IMR-90 (cell line): Measurements from ENCODE around the gene KRTCAP2. TPM values are rescaled to one million over a fixed set of nuclear protein-coding genes. Genes with fewer than 3 reads are reported as not detected.

Experiments
- ATAC-seq: fragments of 200-7000 bp; cut with Tn5 transposase; 2 replicates; pipeline ENCODE4 v1.9.1; 2020; ENCODE audit warnings: low read depth, mild to moderate bottlenecking, moderate library complexity
- BruUV-seq: library from RNA; stranded (reverse); fragments of 400-500 nt; replicated peaks from 2 replicates; lab custom pipeline; 2021; lab: Mats Ljungman, UMichigan
- CTCF ChIA-PET: fragments of 300-600 bp; formaldehyde crosslinking; extraction: SDS; loops from one replicate; lab custom pipeline; 2021; ENCODE audit warnings: antibody characterized with exemption; lab: Yijun Ruan, JAX
- POLR2A ChIA-PET: fragments of 300-600 bp; sonication (Branson Sonifier 250); formaldehyde crosslinking; loops from one replicate; lab custom pipeline; 2022; ENCODE audit warnings: antibody characterized with exemption; ENCODE audit not compliant: unreplicated experiment; lab: Charles Lee
- DNase-seq: peaks from one replicate; pipeline ENCODE4 v3.0.0; 2013
- H2AFZ ChIP-seq: replicated peaks from 2 replicates; pipeline ENCODE3; 2013; ENCODE audit warnings: low read length, mild to moderate bottlenecking; ENCODE audit not compliant: poor library complexity
- H2AK5ac ChIP-seq: 2 replicates; pipeline ENCODE4 v1.6.1; 2013; ENCODE audit warnings: low read depth, low read length, inconsistent platforms
- H2AK9ac ChIP-seq: replicated peaks from 2 replicates; pipeline ENCODE3; 2013; ENCODE audit warnings: mild to moderate bottlenecking, low read depth, low read length, moderate library complexity; ENCODE audit not compliant: poor library complexity
- H2BK120ac ChIP-seq: 2 replicates; pipeline ENCODE4 v1.6.1; 2013; ENCODE audit warnings: low read depth, low read length, inconsistent platforms
- H2BK15ac ChIP-seq: 3 replicates; pipeline ENCODE4 v1.6.1; 2013; ENCODE audit warnings: low read depth, low read length, inconsistent platforms
- H2BK20ac ChIP-seq: 2 replicates; pipeline ENCODE4 v1.6.1; 2013; ENCODE audit warnings: low read depth, mild to moderate bottlenecking, inconsistent platforms, low read length, moderate library complexity
- H2BK5ac ChIP-seq: 2 replicates; pipeline ENCODE4 v1.6.1; 2013; ENCODE audit warnings: mild to moderate bottlenecking, low read depth, low read length, inconsistent platforms; ENCODE audit not compliant: poor library complexity, severe bottlenecking
- H3K14ac ChIP-seq: replicated peaks from 2 replicates; pipeline ENCODE4 v1.6.1; 2013; ENCODE audit warnings: low read depth, low read length, inconsistent platforms
- H3K18ac ChIP-seq: 2 replicates; pipeline ENCODE4 v1.6.1; 2013; ENCODE audit warnings: low read depth, low read length, control low read depth
- H3K23ac ChIP-seq: 2 replicates; pipeline ENCODE4 v1.6.1; 2013; ENCODE audit warnings: low read depth, low read length, inconsistent platforms
- H3K27ac ChIP-seq: 2 replicates; pipeline ENCODE4 v1.5.1; 2013; ENCODE audit warnings: mild to moderate bottlenecking, control low read depth, low read length; ENCODE audit not compliant: insufficient read depth
- H3K27me3 ChIP-seq: 2 replicates; pipeline ENCODE4 v1.6.1; 2013; ENCODE audit warnings: low read length; ENCODE audit not compliant: control insufficient read depth, insufficient read depth
- H3K36me3 ChIP-seq: 2 replicates; pipeline ENCODE4 v1.6.1; 2013; ENCODE audit warnings: low read length, mixed read lengths; ENCODE audit not compliant: control insufficient read depth, insufficient read depth
- H3K4ac ChIP-seq: 2 replicates; pipeline ENCODE4 v1.6.1; 2013; ENCODE audit warnings: low read depth, low read length, inconsistent platforms
- H3K4me1 ChIP-seq: 2 replicates; pipeline ENCODE4 v1.6.1; 2013; ENCODE audit warnings: low read length, mixed read lengths; ENCODE audit not compliant: control insufficient read depth, insufficient read depth
- H3K4me2 ChIP-seq: 2 replicates; pipeline ENCODE4 v1.6.1; 2013; ENCODE audit warnings: low read depth, mild to moderate bottlenecking, control low read depth, low read length, moderate library complexity
- H3K4me3 ChIP-seq: 2 replicates; pipeline ENCODE4 v1.5.1; 2013; ENCODE audit warnings: low read depth, mild to moderate bottlenecking, control low read depth, low read length, moderate library complexity; ENCODE audit not compliant: insufficient read depth
- H3K56ac ChIP-seq: 2 replicates; pipeline ENCODE4 v1.6.1; 2013; ENCODE audit warnings: low read length, inconsistent platforms; ENCODE audit not compliant: insufficient read depth; ENCODE audit errors: extremely low read depth
- H3K79me1 ChIP-seq, 2 experiments: 2 replicates each; pipeline ENCODE4 v1.6.1; 2013; ENCODE audit warnings: low read length in 2 of 2, inconsistent platforms in 1 of 2, low read depth in 1 of 2
- H3K9ac ChIP-seq: 2 replicates; pipeline ENCODE4 v1.6.1; 2013; ENCODE audit warnings: low read depth, low read length, control low read depth
- H3K9me1 ChIP-seq: 2 replicates; pipeline ENCODE4 v1.6.1; 2013; ENCODE audit warnings: low read length, inconsistent platforms; ENCODE audit not compliant: insufficient read depth
- H3K9me3 ChIP-seq: 2 replicates; pipeline ENCODE4 v1.6.1; 2013; ENCODE audit warnings: low read length; ENCODE audit not compliant: control insufficient read depth, insufficient read depth
- H4K20me1 ChIP-seq: 2 replicates; pipeline ENCODE4 v1.6.1; 2013; ENCODE audit warnings: low read length, inconsistent platforms; ENCODE audit not compliant: insufficient read depth
- H4K5ac ChIP-seq: 2 replicates; pipeline ENCODE4 v1.6.1; 2013; ENCODE audit warnings: mild to moderate bottlenecking, low read depth, low read length, control low read depth
- H4K8ac ChIP-seq, 2 experiments: 2 replicates each; pipeline ENCODE4 v1.6.1; 2013; ENCODE audit warnings: low read depth in 2 of 2, low read length in 2 of 2, control low read depth in 1 of 2, inconsistent platforms in 1 of 2
- H4K91ac ChIP-seq: 2 replicates; pipeline ENCODE4 v1.6.1; 2013; ENCODE audit warnings: low read depth, low read length, inconsistent platforms; ENCODE audit not compliant: insufficient read depth
- CEBPB ChIP-seq: IDR thresholded peaks from 2 replicates; pipeline ENCODE4 v1.6.1; 2012; ENCODE audit warnings: low read depth, low read length, improper control_type of control experiment
- CHD1 ChIP-seq: IDR thresholded peaks from 2 replicates; pipeline ENCODE4 v1.6.1; 2012; ENCODE audit warnings: low read depth, low read length, improper control_type of control experiment
- MAFK ChIP-seq: IDR thresholded peaks from 2 replicates; pipeline ENCODE4 v1.6.1; 2012; ENCODE audit warnings: low read depth, low read length, improper control_type of control experiment
- MAZ ChIP-seq: IDR thresholded peaks from 2 replicates; pipeline ENCODE4 v1.6.1; 2012; ENCODE audit warnings: low read depth, mild to moderate bottlenecking, low read length, improper control_type of control experiment, moderate library complexity, borderline replicate concordance
- MXI1 ChIP-seq: IDR thresholded peaks from 2 replicates; pipeline ENCODE4 v1.6.1; 2012; ENCODE audit warnings: low read depth, mild to moderate bottlenecking, low read length, moderate library complexity, borderline replicate concordance
- RCOR1 ChIP-seq: IDR thresholded peaks from 2 replicates; pipeline ENCODE4 v1.6.1; 2012; ENCODE audit warnings: mild to moderate bottlenecking, low read length, improper control_type of control experiment; ENCODE audit not compliant: insufficient replicate concordance
- WGBS, 2 experiments: methylation state at CpG; one replicate each; pipeline versions ENCODE4 v1.1.5 to v1.1.7; 2013; ENCODE audit warnings: missing lambda C conversion rate in 2 of 2; ENCODE audit not compliant: insufficient read length in 1 of 2; ENCODE audit errors: extremely low coverage in 2 of 2; 5-methylcytosine and 5-hydroxymethylcytosine counted together
- dilution Hi-C: fragments of 300-500 bp; cut with HindIII; formaldehyde crosslinking; loops from one replicate; pipeline ENCODE4 v1.14.3; 2018; ENCODE audit warnings: low sequenced_read_pairs; ENCODE audit not compliant: unreplicated experiment
- in situ Hi-C: fragments of 300-500 bp; cut with MboI; formaldehyde crosslinking; loops from 3 replicates; pipeline ENCODE4 v1.14.3; 2019; ENCODE audit warnings: low sequenced_read_pairs, inconsistent platforms, mixed read lengths
- intact Hi-C: fragments of 100-400 bp; cut with micrococcal nuclease; formaldehyde crosslinking; loops from 2 replicates; pipeline ENCODE4 v1.10.0; 2022
- polyA plus RNA-seq, 3 experiments: library from polyadenylated mRNA; depleted of rRNA; stranded (reverse); fragments of >200 nt; gene quantifications; 2 replicates each; pipeline ENCODE4 v1.2.3, GENCODE V29; 2012; ENCODE audit warnings: low replicate concordance in 1 of 3
- total RNA-seq: library from RNA; depleted of rRNA; stranded (reverse); fragments of >200 nt; gene quantifications from 2 replicates; pipeline ENCODE4 v1.2.3, GENCODE V29; 2012
- TF ChIP-seq, protein P1 (sequence below): fragments of 150-350 bp; IDR thresholded peaks from 2 replicates; pipeline ENCODE4 v1.6.1; 2016; ENCODE audit warnings: low read depth, mild to moderate bottlenecking, low read length, moderate library complexity, borderline replicate concordance
- TF ChIP-seq, protein P2 (sequence below): fragments of 150-350 bp; IDR thresholded peaks from 2 replicates; pipeline ENCODE4 v1.6.1; 2017; ENCODE audit warnings: mild to moderate bottlenecking, antibody characterized with exemption, low read length, low read depth

KRTCAP2 gene
- total and polyA plus RNA-seq, 2 of the 4 experiments (the other 2 are of a cell fraction), result 76.7 to 232 TPM

DNA sequence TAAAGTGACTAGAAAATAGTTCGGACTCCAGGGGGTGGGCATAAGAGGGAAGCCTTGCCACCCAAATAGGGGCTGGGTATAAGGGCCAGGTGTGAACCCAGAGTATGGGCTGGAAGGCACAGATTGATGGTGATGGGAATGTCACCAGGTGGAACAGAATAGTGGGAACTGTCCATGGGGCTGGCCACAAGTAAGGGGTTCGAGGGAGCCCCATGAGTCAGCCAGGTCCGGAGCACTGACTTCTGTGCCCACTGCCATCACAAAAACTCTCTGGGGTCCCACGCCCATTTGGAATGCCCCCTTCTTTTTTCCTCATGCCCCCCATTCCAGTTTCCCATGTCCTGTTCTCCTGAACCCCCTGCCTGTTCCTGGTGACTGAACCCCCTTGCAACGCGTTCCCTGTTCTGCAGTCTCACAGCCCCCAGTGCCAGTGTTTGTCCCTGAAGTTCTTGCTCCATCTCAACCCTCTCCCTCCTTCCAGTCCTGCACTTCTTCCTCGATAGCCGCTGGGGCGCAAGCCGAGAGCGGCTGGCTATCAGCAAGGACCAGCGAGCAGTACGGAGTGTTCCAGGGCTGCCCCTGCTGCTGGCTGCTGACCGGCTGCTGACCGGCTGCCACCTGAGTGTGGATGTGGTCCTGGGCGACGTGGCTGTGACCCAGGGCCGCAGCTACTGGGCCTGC is 8.4 kb upstream of the KRTCAP2 start:
- POLR2A ChIA-PET, result no interaction called here
- CTCF ChIA-PET, result no interaction called here
- H3K4me1 ChIP-seq, result no peaks in the 10 kb centered on the region; the same call in 1 of the 2 replicates
- H4K8ac ChIP-seq, result no peak overlapping the region
- no peak overlapping the region for H2AFZ ChIP-seq
- no peak overlapping the region for H3K4me3 ChIP-seq
- no peak overlapping the region for H3K23ac ChIP-seq
- no peak overlapping the region for H3K18ac ChIP-seq
- H3K27me3 ChIP-seq, result no peaks in the 10 kb centered on the region
- no peak overlapping the region for H3K9ac ChIP-seq
- in situ Hi-C loops (no loop called here), dilution Hi-C loops (no loop called here), intact Hi-C loops (no loop called here)
- H2BK15ac ChIP-seq, result no peak overlapping the region
- H3K14ac ChIP-seq, result no peak overlapping the region
- H3K9me1 ChIP-seq, result peaks cover 2% of the 10 kb centered on the region; the same call in 1 of the 2 replicates
- no peak overlapping the region for H4K91ac ChIP-seq
- H2AK9ac ChIP-seq, result no peak overlapping the region
- no peak overlapping the region for H2BK120ac ChIP-seq
- H3K27ac ChIP-seq, result no peak overlapping the region
- WGBS, 2 experiments, result 93% methylated on average over 4 of the region's 18 CpGs; no CpG with 5 or more reads in 1 of the 2 experiments
- no peaks in the 10 kb centered on the region for H3K9me3 ChIP-seq
- H4K20me1 ChIP-seq, result no peaks in the 10 kb centered on the region
- no peak overlapping the region for H2BK20ac ChIP-seq
- no peak for ATAC-seq
- H4K5ac ChIP-seq, result no peak overlapping the region
- H3K4me2 ChIP-seq, result no peak overlapping the region
- peaks cover 0 to 7% of the 10 kb centered on the region in 2 experiments; a peak in 1 of 4 replicates for H3K79me1 ChIP-seq
- H3K56ac ChIP-seq, result no peak overlapping the region
- peaks cover 45% of the 10 kb centered on the region for H3K36me3 ChIP-seq
- no peak overlapping the region for H3K4ac ChIP-seq
- no peak for DNase-seq
- no TSS peak for BruUV-seq
- no peak overlapping the region for H2BK5ac ChIP-seq
- H2AK5ac ChIP-seq, result no peak overlapping the region
- no peak for TF ChIP-seq MAFK
- TF ChIP-seq CHD1, result no peak
- TF ChIP-seq, protein P1, sequence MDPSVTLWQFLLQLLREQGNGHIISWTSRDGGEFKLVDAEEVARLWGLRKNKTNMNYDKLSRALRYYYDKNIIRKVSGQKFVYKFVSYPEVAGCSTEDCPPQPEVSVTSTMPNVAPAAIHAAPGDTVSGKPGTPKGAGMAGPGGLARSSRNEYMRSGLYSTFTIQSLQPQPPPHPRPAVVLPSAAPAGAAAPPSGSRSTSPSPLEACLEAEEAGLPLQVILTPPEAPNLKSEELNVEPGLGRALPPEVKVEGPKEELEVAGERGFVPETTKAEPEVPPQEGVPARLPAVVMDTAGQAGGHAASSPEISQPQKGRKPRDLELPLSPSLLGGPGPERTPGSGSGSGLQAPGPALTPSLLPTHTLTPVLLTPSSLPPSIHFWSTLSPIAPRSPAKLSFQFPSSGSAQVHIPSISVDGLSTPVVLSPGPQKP, result no peak
- TF ChIP-seq MXI1, result no peak
- no peak for TF ChIP-seq RCOR1
- TF ChIP-seq, protein P2, sequence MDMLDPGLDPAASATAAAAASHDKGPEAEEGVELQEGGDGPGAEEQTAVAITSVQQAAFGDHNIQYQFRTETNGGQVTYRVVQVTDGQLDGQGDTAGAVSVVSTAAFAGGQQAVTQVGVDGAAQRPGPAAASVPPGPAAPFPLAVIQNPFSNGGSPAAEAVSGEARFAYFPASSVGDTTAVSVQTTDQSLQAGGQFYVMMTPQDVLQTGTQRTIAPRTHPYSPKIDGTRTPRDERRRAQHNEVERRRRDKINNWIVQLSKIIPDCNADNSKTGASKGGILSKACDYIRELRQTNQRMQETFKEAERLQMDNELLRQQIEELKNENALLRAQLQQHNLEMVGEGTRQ, result no peak
- TF ChIP-seq CEBPB, result no peak
- no peak for TF ChIP-seq MAZ
